GM18907 (cell line): Measurements from ENCODE around the gene RAET1G.
"Not testable (repeated sequence)": the region's sequence is repeated elsewhere in the genome, so short reads cannot be mapped to it uniquely, and the experiment has no call there.

Experiments used
- ATAC-seq: cut with Tn5 transposase; IDR thresholded peaks from one replicate; pipeline ENCODE4 v1.9.1; 2021; ENCODE audit warnings: mild to moderate bottlenecking, moderate library complexity; ENCODE audit not compliant: unreplicated experiment

RAET1G gene

GRCh38 chr6:149954328-149954983 lies 31.5 kb upstream of the RAET1G start:
- ATAC-seq: not testable (repeated sequence)

- not testable (repeated sequence) for ATAC-seq
Measured at GRCh38 chr6:149953934-149954327, 31.0 kb upstream of the RAET1G start.

- not testable (repeated sequence) for ATAC-seq
Measured at GRCh38 chr6:149953390-149953789, 30.5 kb upstream of the RAET1G start.

DNA sequence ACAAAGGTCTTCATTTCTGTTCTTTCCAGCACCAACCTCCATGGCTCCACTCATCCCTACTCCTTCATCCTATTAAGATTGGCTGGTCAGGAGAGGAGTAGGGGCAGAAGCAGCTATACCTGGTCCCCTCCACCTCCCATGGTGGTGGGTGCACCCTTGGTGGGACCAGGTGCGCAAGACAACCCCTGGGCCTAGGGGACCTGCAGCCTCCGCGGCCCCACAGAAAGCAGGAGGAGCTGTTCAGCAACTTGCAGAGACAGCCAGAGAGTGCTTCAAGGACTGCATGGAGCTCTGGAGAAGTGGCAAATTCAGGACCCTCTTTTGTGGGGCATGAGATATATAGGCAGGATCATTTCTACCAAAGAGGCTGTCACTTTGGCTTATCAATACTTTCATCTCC lies 28.7 kb upstream of the RAET1G start:
- no peak for ATAC-seq

- ATAC-seq: no peak
Measured at GRCh38 chr6:149951096-149951495, 28.2 kb upstream of the RAET1G start.

- ATAC-seq: no peak
Measured at GRCh38 chr6:149950423-149950822, 27.5 kb upstream of the RAET1G start.

DNA sequence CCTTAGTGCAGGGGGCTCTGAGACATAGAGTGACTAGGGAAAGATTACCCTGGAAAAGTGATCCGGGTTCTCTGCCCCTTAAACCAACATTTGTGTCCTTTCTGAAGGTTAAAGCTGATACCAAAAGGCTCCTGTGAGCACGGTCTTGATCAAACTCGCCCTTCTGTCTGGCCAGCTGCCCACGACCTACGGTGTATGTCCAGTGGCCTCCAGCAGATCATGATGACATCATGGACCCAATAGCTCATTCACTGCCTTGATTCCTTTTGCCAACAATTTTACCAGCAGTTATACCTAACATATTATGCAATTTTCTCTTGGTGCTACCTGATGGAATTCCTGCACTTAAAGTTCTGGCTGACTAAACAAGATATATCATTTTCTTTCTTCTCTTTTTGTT lies 25.7 kb upstream of the RAET1G start:
- no peak for ATAC-seq

DNA sequence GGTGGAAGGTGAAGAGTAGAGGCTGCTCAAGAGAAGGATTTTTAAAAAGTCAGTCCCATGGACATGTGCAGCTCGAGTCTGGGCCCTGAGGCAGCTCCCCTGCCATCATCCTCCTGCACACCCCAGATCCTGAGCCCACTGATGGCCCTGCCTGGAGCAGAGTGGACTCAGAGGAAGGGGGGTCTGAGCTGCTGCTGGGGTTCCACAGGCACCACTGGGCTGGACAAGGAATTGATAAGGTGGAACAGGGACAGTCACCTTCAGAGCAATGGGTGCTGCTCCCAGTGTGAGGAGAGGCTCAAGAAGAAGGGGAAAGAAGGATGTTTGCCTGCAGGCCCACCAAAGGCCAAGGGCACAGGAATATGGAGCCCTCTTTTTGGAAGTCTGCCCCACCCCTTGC lies 25.1 kb upstream of the RAET1G start:
- no peak for ATAC-seq

- ATAC-seq: not testable (repeated sequence)
Measured at GRCh38 chr6:149947533-149947932, 24.6 kb upstream of the RAET1G start.

DNA sequence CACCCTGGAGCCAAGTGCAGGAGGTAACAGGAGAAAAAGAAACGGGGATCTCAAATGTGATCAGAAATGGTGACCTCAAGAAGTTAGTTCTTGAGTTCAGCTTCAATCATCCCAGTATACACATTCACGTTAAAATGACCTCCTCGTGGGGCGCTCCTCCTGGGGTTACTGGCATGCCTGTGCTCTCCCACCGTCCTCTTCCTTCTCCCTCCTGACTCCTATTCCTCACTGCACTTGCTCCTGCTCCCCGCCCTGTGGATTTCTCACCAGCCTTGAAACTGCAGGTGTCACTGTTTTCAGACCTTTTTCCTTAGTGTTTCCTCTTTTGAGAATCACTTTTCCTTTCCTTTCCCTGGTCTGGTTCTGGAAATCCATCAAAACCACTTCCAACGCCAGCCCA lies 23.7 kb upstream of the RAET1G start:
- not testable (repeated sequence) for ATAC-seq

- not testable (repeated sequence) for ATAC-seq
Measured at GRCh38 chr6:149945276-149945675, 22.4 kb upstream of the RAET1G start.

DNA sequence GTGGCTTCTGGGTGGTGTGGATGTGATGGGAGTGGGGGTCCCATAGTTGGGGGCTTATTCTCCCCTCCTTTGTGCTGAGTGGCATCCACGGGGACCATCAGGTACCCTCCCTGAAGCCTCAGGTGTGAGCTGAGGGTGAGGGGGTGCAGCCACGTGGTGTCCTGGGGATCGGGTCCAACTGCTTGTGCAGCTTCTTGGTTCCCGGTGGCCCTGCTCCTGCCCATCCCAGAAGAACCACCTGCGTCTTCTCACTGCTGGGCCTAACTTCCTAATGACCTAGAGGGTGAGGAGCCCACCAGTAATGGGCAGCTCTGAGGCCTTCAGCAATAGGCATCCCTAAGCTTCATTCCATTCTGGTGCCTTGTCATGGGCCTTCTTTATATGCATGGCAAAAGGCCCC lies 20.4 kb upstream of the RAET1G start:
- not testable (repeated sequence) for ATAC-seq

DNA sequence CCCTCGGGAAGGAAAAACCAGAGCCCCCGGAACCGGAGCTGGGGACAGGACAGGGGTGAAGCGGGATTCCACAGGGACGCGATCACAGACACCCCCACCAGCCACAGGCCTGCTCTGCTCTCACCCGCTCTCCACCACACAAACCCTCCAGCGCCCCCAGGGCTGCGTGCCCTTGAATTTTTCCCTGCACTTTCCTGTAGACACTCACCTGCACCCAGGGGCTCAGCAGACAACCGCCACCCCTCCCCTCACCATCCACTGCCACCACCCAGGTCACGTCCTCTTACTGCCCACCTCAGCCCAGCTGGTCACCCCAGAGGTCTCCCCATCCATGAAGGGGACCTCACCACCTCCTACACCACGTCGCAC lies 19.5 kb upstream of the RAET1G start:
- no peak for ATAC-seq

DNA sequence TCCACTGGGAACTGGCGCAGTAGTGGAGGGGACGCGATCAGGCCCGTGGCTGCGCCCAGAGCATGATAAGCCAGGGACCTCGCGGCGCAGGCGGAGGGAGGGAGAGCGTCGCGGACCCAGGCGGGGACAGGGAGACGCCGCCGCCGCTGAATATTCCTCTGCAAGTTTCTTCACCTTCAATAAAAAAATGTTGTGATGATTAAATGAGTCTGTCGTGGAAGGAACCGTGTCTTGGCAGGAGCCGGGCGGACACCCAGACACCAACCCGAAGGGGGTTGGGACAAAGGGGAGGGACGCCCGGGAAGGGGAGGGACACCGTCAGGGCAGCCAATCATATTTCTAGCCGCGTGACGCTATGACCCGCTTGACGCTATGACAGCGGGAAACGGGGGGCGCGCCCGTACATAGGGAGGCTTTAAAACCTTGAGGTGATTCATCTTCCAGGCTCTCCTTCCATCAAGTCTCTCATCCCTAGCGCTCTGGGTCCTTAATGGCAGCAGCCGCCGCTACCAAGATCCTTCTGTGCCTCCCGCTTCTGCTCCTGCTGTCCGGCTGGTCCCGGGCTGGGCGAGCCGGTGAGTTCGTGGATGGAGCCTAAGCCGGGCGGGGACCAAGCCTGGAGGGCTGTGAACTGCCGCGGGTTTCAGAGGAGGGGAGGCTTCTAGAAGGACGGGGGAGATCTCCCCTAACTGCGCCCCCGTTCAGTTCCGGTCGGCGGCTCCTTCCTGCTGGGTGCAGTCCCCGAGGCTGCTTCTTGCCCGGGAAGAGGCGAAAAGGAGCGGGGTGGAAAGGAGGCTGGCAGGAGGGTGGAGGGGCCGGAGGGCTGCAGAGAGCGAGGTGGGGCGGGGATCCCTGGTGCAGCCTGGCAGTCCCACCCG lies 18.9 kb upstream of the RAET1G start, which contains the start of gene ULBP2:
TSS of gene ULBP2 (plus strand) at position 432 of the 878 bp plus-strand sequence. CDS start at position 491, 59 bp downstream.
- no peak for ATAC-seq

DNA sequence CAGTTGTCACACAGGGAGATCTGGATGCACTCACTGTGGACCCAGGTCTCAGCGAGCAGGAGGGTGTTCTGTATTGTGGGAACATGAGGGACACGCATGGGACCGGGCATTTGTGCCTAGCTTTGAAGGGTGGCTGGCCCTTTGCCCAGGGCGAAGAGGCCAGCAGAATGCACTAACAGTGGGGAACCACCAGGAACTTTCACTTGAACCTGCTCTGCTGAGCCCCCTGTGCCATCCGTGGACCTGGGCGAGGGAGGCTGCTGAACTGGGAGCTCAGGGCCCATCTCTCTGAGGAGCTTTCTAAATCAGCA lies 17.7 kb upstream of the RAET1G start:
- no peak for ATAC-seq

DNA sequence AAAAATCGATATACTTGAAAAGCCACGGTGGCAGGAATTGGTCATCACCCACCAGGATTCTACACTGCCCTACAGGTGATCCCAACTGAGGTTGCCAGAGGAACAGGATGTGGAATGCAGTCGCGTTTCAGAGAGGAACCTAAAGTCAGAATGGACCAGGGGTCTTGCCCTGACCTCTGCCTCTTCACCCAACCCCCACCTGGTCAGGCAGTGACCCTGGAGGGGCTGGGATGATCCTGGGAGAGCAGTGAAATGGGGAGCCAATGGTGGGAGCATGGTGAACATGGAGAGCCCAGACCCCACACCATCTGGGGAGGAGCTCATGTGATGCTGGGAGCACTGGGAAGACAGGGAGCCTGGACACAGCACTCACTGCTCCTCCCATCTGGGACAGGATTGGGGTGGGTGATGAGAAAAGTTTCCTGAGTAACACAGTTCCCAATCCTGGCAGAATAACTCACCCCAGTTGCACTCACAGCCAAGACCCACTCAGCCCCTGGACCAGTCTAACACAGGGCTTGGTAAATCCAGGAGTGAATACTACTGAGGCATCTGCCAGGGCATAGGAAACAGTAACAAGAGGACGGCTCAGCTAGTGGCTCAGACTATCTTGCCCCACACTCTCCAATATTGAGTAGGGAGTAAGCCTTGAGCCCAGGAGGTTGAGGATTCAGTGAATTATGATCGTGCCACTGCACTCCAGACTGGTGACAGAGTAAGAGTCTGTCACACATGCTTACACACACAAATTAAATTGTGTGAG lies 17.2 kb upstream of the RAET1G start:
- no peak for ATAC-seq

GRCh38 chr6:149939356-149939648 lies 16.4 kb upstream of the RAET1G start:
- ATAC-seq: no peak

DNA sequence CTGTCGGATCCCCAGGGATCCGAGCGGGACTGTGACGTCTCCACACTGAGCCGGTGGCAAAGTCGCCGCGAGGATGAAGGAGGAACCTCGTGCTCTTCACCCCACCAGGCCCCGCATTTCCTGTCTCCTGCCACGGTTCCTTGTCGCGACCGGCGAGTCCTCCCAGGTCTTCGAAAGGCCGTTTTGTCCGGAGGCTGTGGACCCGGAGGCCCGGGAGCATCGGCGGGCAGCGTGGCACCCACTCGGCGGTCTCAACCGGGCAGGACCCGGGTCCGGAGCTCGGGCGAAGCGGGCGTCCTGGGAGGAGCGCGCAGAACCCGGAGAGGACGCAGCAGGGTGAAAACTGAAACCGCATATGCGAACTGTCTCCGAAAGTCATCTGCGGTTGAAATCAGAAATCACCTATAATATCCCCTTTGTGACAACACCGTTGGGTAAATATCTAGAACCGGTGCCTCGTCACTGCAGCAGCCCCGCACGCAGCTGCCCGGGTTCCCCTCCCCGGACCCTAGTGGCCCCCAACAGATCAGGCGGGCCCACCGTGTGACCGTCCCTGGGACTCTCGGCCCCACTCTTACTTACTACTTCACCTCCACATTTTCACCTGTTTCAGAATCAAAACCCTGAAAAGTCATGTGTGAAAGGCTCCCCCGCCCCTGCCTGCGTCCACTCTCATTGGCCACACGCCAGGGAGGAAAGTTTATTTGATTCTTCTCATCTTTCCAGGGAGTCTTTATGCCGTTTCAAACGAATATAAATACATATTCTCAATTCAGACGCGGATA lies 15.8 kb upstream of the RAET1G start:
- peak; percentile 77 for ATAC-seq

DNA sequence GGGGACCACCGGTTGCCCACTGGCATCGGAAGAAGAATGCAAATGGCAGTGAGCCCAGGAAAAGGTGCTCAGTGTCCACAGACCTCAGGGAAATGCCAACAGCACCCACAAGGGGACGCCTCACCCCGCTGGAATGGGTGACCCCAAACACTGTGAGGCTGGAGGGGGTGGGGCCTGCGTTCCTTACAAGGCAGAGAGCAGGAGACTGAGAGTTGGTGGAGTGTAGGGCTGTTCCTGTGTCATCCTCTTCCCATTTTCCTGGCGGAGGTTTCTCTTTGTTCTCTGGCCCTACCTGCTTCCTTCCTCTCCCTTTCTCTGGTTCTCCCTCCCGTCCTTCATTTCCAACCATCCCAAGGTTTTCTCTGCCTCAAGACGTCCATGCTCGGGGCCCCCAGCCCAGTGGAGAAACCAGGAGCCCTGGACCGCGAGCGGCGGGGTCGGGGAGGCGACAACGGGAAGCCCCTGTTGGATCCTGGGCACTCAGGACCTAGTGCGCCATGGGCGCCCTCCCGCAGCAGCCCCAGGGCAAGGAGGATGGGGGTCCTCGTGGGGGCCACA lies 15.2 kb upstream of the RAET1G start:
- ATAC-seq: not testable (repeated sequence)

DNA sequence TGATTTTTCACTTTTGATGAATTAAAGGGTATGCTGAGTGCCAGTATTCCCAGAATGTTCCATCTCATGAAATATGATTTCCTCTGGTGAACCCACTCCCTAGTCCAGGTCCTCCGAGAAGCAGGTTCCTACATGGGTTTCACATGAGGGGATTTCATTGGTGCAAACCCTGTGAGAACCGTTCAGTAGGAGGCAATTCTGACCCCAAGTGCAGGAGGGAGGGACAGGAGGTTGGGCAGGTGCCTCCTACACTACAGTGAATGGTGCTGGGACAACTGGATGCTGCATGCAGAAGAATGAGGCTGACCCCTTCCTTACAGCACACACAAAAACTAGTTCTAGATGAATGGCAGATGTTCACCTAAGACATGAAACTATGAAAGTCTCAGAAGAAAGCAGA lies 13.8 kb upstream of the RAET1G start:
- ATAC-seq: no peak

DNA sequence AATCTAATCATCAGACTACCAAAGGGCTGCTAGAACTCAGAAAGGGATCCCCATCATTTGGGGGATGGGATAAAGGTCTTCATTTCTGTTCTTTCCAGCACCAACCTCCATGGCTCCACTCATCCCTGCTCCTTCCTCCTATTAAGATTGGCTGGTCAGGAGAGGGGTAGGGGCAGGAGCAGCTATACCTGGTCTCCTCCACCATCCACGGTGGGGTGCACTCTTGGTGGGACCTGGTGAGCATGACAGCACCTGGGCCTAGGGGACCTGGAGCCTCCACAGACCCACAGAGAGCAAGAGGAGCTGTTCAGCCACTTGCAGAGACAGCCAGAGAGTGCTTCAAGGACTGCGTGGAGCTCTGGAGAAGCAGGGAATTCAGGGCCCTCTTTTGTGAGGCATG lies 12.7 kb upstream of the RAET1G start:
- no peak for ATAC-seq
